ENCODE measurements around the gene SNRPB. TPM values are rescaled to one million over a fixed set of nuclear protein-coding genes. Genes with fewer than 3 reads are reported as not detected.

The SNRPB gene
- total and polyA plus RNA-seq, 10 of the 15 experiments (the other 5 are each of a cell fraction or from before 2014, with no cell fraction given) = 15.0 to 593 (median 366) TPM

DNA sequence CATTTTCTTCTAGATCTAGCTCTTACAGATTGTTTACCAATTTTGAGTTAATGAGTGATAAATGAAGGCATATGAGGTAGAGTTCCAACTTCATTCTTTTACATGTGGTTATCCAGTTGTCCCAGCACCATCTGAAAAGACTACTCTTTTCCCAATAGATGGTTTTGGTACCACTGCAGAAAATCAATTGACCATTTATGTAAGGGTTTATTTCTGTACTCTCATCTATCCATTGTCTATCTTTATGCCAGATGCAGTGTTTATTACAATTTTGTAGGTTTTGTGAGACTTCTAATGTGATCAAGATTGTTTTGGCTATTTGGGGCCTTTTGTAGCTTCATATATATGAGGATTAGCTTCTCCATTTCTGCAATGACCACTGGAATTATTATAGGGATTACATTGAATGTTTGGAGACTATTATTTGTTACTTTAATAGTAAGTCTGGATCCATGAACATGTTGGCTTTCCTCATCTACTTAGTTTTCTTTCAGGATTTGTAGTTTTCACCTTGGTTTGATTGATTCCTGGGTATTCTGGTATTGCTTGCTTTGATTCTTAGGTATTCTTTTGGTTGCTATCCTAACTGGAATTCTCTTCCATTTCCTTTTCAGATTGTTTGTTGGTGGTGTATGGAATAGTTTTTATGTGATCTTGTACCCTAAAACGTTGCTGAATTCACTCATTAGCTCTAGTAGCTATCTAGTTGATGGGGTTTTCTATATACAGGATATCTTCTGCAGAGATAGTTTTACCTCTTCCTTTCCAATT lies 10.4 kb downstream of the SNRPB start (continued):
- TF ChIP-seq, protein P1, sequence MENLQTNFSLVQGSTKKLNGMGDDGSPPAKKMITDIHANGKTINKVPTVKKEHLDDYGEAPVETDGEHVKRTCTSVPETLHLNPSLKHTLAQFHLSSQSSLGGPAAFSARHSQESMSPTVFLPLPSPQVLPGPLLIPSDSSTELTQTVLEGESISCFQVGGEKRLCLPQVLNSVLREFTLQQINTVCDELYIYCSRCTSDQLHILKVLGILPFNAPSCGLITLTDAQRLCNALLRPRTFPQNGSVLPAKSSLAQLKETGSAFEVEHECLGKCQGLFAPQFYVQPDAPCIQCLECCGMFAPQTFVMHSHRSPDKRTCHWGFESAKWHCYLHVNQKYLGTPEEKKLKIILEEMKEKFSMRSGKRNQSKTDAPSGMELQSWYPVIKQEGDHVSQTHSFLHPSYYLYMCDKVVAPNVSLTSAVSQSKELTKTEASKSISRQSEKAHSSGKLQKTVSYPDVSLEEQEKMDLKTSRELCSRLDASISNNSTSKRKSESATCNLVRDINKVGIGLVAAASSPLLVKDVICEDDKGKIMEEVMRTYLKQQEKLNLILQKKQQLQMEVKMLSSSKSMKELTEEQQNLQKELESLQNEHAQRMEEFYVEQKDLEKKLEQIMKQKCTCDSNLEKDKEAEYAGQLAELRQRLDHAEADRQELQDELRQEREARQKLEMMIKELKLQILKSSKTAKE (IDR thresholded peaks at IDR 0.05; ENCODE audit: low read depth, poor library complexity, severe bottlenecking) = no peak
- TF ChIP-seq NFYA (IDR thresholded peaks at IDR 0.05; ENCODE audit: borderline replicate concordance, low read depth, low read length) = no peak
- no peak for TF ChIP-seq ZNF207 (IDR thresholded peaks at IDR 0.05; ENCODE audit: borderline replicate concordance)

DNA sequence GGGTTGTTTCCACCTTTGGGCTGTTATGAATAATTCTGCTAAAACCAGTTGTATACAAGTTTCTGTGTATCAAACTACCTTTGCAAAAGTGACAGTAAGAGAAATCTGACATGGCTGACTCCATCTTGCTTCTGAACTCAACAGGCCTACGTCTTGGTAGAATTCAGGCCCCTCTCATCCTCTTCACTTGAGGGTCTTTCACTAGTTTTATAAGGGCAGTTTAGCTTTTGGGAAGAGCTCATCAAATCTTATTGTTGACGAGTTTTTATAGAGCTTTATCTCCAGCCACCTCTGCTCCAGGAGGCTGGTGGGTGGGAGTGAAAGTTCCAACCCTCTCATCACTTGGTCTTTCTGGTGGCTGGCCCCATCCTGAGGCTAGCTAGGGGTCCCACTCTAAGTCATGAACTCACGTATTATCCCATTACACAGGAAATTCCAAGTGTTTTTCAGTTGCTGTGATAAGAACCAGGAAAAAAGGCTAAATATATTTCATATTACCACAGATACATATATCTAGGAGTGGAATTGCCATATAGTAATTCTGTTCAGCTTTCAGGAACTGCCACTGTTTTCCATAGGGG lies 11.6 kb downstream of the SNRPB start:
- 91% methylated on average over 3 of the region's 3 CpGs for WGBS (ENCODE audit: insufficient coverage, insufficient replicate concordance, low lambda C conversion rate, missing lambda C conversion rate)
- Histone ChIP-seq H3K79me2 (ENCODE audit: control insufficient read depth, insufficient read depth, low read length) (peaks cover 1% of the 10 kb centered on the region; the same call in 1 of the 2 replicates), H2AFZ (ENCODE audit: control insufficient read depth, low read depth, low read length) (no peak overlapping the region), H3K27me3 (replicated peaks in 1 of 2; ENCODE audit: control insufficient read depth in 2 of 2, insufficient read depth in 2 of 2, low read length in 1 of 2) (no peaks in the 10 kb centered on the region), H4K20me1 (ENCODE audit: control insufficient read depth, insufficient read depth) (no peaks in the 10 kb centered on the region), H3K9ac (ENCODE audit: control insufficient read depth, insufficient read depth, low read length) (no peak overlapping the region), H3K4me2 (ENCODE audit: control insufficient read depth, insufficient read depth) (no peak overlapping the region), H3K36me3 (ENCODE audit: control insufficient read depth in 2 of 2, insufficient read depth in 2 of 2, low read length in 1 of 2) (peaks cover 17 to 48% of the 10 kb centered on the region in 2 experiments), H3K27ac (ENCODE audit: control insufficient read depth, insufficient read depth) (no peak overlapping the region), H3K4me3 (no peak overlapping the region), H3K4me1 (ENCODE audit: control insufficient read depth, insufficient read depth, low read length) (no peaks in the 10 kb centered on the region), H3K9me3 (replicated peaks; ENCODE audit: control insufficient read depth, insufficient read depth, low read length) (no peaks in the 10 kb centered on the region)
- no peak for FAIRE-seq
- ChIA-PET CTCF (interaction anchor here (0.7 to 1.0 kb wide), 2 partner anchors 13 to 71 kb away, joined by 3 read pairs; no protein-coding TSS in a partner anchor), SMC1A (ENCODE audit: uncharacterized antibody, unreplicated experiment) (no interaction called here), POLR2A (no interaction called here), RAD21 (ENCODE audit: unreplicated experiment) (no interaction called here)
- TF ChIP-seq, protein P2, sequence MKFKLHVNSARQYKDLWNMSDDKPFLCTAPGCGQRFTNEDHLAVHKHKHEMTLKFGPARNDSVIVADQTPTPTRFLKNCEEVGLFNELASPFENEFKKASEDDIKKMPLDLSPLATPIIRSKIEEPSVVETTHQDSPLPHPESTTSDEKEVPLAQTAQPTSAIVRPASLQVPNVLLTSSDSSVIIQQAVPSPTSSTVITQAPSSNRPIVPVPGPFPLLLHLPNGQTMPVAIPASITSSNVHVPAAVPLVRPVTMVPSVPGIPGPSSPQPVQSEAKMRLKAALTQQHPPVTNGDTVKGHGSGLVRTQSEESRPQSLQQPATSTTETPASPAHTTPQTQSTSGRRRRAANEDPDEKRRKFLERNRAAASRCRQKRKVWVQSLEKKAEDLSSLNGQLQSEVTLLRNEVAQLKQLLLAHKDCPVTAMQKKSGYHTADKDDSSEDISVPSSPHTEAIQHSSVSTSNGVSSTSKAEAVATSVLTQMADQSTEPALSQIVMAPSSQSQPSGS (IDR thresholded peaks at IDR 0.05; ENCODE audit: low read length) = no peak
- TF ChIP-seq ZBED1 (IDR thresholded peaks at IDR 0.05; ENCODE audit: borderline replicate concordance) (0 out of 2 replicates have a peak, but pooled peaks have one; percentile 6), BACH1 (IDR thresholded peaks at IDR 0.05; ENCODE audit: borderline replicate concordance) (no peak), TCF3 (IDR thresholded peaks at IDR 0.05; ENCODE audit: borderline replicate concordance, insufficient read depth, low read depth, low read length) (no peak), BHLHE40 (IDR thresholded peaks at IDR 0.05; ENCODE audit: borderline replicate concordance in 1 of 2, low read depth in 2 of 2, low read length in 1 of 2) (no peak), POLR2A (IDR thresholded peaks at IDR 0.05; ENCODE audit: low read depth, low read length) (peak; percentile 26; the same call in 1 of the 2 replicates), POLR2AphosphoS5 (IDR thresholded peaks at IDR 0.05; ENCODE audit: low read length) (peak; percentile 64; the same call in 1 of the 2 replicates)
- peak; percentile 12; the same call in 2 of the 3 replicates for ATAC-seq
- BruUV-seq (replicated peaks) = no TSS peak
- in situ Hi-C loops (cut with MboI) (no loop called here), intact Hi-C loops (cut with micrococcal nuclease; ENCODE audit: unreplicated experiment) (loop anchor here (10.0 kb wide), 1 partner anchor 694 kb away; no protein-coding TSS in a partner anchor)
- DNase-seq (ENCODE audit: low read depth, low spot score) = no peak
